HG03457 (cell line): ENCODE measurements around the gene FUCA1.
"Not testable (repeated sequence)": the region's sequence is repeated elsewhere in the genome, so short reads cannot be mapped to it uniquely, and the experiment has no call there.

Source experiments
- ATAC-seq: cut with Tn5 transposase; IDR thresholded peaks from one replicate; pipeline ENCODE4 v1.9.1; 2021; ENCODE audit warnings: moderate number of reproducible peaks; ENCODE audit not compliant: unreplicated experiment

Gene FUCA1

GRCh38 chr1:23843644-23844043, 24.4 kb downstream of the FUCA1 start:
- no peak for ATAC-seq

- no peak for ATAC-seq
Observed at GRCh38 chr1:23838401-23838866, 29.7 kb downstream of the FUCA1 start.

- no peak for ATAC-seq
Observed at GRCh38 chr1:23837908-23838307, 30.2 kb downstream of the FUCA1 start.

GRCh38 chr1:23836037-23836436, 32.1 kb downstream of the FUCA1 start:
- ATAC-seq: no peak

GRCh38 chr1:23834156-23834555, 33.9 kb downstream of the FUCA1 start:
- not testable (repeated sequence) for ATAC-seq

GRCh38 chr1:23827717-23828116, 40.4 kb downstream of the FUCA1 start:
- no peak for ATAC-seq

- not testable (repeated sequence) for ATAC-seq
Observed at GRCh38 chr1:23826590-23826989, 41.5 kb downstream of the FUCA1 start.

- no peak for ATAC-seq
Observed at GRCh38 chr1:23825762-23826522, 42.1 kb downstream of the FUCA1 start.

GRCh38 chr1:23825076-23825761, 42.9 kb downstream of the FUCA1 start, which contains the start of gene HMGCL:
Gene HMGCL, minus strand, starts transcription at chr1:23825429. Its CDS starts 14 bp downstream, at chr1:23825415.
- ATAC-seq: peak; percentile 66

- ATAC-seq: no peak
Observed at GRCh38 chr1:23824711-23825075, 43.4 kb downstream of the FUCA1 start.

GRCh38 chr1:23823767-23824166, 44.3 kb downstream of the FUCA1 start:
- ATAC-seq: no peak

GRCh38 chr1:23817633-23818032, 50.5 kb downstream of the FUCA1 start:
- no peak for ATAC-seq

GRCh38 chr1:23816906-23817305, 51.2 kb downstream of the FUCA1 start:
- ATAC-seq: no peak

- ATAC-seq: no peak
Observed at GRCh38 chr1:23816361-23816760, 51.7 kb downstream of the FUCA1 start.

GRCh38 chr1:23814016-23814415, 54.1 kb downstream of the FUCA1 start:
- ATAC-seq: no peak

GRCh38 chr1:23810818-23811540, 57.1 kb downstream of the FUCA1 start:
- ATAC-seq: no peak

GRCh38 chr1:23809751-23810171, 58.3 kb downstream of the FUCA1 start:
- no peak for ATAC-seq

- no peak for ATAC-seq
Observed at GRCh38 chr1:23807453-23807852, 60.6 kb downstream of the FUCA1 start.

GRCh38 chr1:23806280-23806679, 61.8 kb downstream of the FUCA1 start:
- no peak for ATAC-seq

GRCh38 chr1:23805025-23805424, 63.1 kb downstream of the FUCA1 start:
- ATAC-seq: no peak

- no peak for ATAC-seq
Observed at GRCh38 chr1:23804183-23804835, 63.8 kb downstream of the FUCA1 start.
